Activated T-cell treated with anti-CD3 and anti-CD28 coated beads for 24 hours (primary cell): Measurements from ENCODE around the gene SCUBE3.

Experiments used
- DNase-seq: peaks from one replicate; pipeline ENCODE4 v3.0.0-alpha.2; 2020; ENCODE audit warnings: low read depth

The SCUBE3 gene

DNA sequence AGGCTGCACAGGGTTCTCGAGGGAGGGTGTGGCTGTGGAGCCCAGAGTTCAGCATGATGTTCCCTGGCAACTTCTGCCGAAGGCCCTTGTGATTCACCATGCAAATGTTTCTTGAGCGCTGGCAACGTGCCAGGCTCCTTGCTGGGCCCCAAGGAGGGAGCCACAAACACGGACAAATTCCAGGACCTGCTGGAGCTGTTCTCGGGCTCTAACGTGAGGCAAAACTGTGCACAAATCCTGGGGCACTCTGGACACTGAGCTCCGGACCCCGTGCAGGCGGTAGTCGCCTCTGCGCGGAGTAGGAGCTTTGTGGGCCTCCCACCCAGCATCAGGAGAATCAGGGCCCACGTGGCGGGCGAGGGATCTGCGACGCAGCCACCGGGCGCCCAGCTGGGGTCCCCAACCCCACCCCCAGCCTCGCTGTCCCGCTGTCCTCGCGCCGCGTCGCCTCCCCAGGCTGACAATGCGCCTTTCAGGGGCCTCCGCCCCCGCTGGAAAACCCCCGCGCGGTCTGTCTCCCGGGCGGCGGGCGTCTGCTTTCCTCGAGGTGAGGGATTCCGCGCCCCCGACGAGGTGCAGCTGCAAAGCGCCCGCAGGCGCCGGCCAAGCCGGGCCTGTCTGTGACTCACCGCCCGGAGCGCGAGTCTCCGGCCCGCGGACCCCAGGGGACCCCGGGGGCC lies 31.7 kb upstream of the SCUBE3 start:
- DNase-seq, result no peak

DNA sequence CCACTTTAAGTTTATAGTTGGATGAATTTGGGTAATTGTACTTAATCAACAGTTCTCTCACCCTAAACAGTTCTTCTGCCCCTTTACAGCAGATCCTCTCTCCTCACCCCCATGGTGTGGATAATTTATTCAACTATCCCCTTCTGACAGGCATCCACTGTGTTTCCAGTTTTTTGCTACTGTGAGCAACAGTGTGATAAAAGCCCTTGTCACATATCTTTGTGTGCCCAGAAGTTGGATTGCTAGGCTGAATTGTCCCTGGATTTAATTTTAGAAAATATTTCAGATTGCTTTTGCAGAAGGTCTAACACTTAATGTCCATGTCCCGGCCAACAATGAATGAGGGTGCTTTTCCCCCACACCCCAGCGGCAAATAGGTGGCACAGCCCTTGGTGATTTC lies 30.5 kb upstream of the SCUBE3 start:
- DNase-seq, result no peak

DNA sequence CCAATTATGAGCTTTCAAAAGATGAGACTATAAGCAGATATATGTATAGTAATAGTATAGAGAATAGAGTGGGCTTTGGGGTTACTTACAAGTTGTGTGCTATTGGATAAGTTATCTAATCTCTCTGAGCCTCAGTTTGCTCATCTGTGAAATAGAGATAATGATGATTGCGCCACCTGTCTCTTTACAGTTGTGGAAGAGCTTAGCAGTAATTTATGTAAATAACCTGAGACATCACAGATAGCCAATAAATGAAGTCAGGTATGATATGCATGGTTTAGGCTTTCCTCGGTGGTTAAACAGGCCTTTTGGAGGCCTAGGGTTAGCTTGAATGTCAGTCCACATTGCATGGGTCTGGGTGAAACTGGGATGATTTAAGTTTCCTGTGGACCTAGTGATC lies 29.8 kb upstream of the SCUBE3 start:
- DNase-seq, result no peak

GRCh38 chr6:35184580-35185301 lies 29.0 kb upstream of the SCUBE3 start:
- DNase-seq, result no peak

DNA sequence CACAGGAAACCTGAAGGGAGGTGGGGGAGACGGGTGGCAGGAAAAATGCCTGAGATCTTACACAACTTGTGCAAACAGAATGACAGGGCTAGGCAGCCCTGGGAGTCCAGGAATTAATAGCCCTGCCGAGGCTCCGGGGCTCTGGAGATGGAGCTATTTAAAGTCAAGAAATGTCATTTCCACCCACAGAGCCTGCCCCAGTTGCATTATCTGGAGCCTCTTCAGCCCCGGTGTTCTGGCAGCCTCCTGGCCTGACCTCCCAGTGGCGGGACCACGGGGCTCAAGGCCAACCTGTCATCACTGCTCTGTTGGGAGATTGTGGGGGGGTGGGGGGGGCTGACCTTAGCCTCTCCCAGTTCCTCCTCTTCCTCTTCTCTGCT lies 28.5 kb upstream of the SCUBE3 start:
- DNase-seq, result no peak

DNA sequence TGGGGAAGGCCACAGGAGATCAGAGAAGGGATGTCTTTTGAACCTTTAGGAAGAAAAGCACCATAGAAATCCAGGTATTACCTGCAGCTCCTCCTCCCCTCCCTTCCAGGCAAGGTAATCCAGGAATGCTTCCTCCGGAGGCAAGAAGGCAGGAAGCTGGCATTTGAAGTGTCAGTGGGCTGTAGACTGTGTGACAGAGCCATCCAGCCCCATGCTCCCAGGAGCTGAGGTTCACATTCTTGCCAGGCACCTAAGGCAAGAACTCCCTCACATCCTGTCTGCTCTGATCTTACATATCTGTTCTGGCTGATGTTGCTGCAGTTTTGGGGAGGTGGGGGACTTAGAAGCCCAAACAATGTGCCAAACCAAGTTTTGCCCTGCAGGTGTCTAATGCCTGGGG lies 27.8 kb upstream of the SCUBE3 start:
- DNase-seq, result no peak

- no peak for DNase-seq
Observed at GRCh38 chr6:35186571-35186970, 27.2 kb upstream of the SCUBE3 start.

DNA sequence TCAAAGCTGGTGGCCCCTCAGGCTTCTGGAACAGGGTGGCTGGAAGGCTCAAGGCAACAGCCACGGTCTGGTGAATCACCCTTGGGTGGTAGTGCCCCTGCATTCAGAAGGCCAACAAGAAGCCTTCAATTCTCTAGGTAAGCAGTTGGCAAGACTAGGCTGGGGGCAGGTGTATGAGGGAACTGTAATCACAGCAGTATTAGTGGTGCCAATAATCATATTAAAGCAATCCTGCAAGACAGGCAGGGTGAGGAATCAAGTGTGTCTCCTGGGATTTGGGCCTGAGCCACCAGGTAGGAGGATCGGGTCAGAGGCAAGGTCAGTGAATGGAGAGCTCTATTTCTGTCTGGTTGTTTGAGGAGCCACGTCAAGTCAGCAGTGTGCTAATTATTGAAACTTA lies 24.9 kb upstream of the SCUBE3 start:
- no peak for DNase-seq

DNA sequence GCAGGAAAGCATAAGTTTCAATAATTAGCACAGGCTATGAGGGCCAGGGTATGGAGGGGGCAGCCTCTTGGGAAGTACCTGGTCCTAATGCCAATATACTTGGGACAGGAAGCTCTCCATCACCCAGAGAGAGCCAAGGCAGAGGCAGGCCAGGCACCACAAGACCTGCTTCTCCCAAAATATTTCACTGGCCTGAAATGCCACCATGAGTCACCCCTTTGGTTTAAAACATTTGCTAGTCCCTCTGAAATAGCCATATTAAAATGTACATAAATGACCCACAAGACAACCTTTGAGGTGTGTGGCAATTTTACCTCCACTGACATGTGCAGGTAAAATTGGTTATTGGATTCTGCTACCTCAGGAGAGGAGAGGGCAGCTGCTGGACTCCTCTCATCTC lies 23.4 kb upstream of the SCUBE3 start:
- DNase-seq, result no peak

GRCh38 chr6:35191889-35192288 lies 21.9 kb upstream of the SCUBE3 start:
- DNase-seq, result no peak

GRCh38 chr6:35192301-35192860 lies 21.4 kb upstream of the SCUBE3 start:
- no peak for DNase-seq

DNA sequence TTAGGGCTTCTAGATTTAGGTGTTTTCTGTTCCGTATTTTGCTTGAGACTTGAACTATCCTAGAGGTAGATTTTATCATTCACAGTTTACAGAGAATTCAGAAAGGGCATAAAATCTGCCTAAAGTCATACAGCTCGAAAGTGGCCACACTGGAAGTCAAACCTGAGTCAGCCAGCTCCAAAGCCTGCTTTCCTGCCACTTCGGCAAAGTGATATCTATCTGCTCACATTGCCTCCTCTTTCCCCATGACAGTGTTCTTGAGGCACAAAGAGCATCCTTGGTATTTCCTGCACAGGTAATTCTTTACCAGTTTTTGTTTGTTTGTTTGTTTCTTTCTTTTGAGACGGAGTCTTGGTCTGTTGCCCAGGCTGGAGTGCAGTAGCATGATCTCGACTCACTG lies 19.4 kb upstream of the SCUBE3 start:
- DNase-seq, result no peak

GRCh38 chr6:35195120-35195780 lies 18.5 kb upstream of the SCUBE3 start:
- DNase-seq, result no peak

DNA sequence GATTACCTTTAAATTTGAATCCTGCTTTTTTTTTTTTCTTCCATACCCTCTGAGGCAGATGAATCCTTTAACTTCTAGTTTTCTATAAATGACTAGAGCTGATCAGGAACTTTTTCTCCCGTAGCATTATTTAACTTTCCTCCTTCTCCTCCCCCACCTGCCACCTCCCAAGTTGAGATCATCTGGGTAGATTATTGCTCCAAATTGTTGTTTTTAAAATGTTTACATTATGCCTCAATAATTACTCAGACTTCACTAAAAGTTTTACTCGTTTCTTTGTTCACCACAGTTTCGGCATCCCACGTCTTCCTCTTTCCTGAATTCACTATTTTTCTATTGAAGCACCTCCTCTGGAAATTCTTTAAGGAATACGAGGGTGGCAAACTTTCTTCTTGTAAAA lies 16.6 kb upstream of the SCUBE3 start:
- DNase-seq, result no peak

DNA sequence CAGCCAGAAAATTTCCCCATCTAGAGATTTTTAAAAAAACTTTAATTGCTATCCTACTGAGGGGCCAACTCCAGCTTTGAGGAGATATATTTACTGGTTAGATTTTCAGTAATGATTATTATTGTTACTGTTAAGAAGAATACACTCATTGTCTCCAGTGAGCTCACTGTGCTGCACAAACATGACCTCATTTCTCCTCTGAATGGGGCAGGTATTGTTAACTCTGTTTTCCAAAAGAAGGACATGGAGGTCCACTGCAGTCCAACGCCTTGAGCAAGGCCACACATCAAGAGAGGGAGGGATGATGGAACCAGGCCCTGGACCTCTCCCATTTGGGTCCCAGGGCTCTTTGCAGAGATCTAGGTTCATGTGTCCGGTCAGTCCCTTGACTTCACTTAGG lies 13.9 kb upstream of the SCUBE3 start:
- no peak for DNase-seq

DNA sequence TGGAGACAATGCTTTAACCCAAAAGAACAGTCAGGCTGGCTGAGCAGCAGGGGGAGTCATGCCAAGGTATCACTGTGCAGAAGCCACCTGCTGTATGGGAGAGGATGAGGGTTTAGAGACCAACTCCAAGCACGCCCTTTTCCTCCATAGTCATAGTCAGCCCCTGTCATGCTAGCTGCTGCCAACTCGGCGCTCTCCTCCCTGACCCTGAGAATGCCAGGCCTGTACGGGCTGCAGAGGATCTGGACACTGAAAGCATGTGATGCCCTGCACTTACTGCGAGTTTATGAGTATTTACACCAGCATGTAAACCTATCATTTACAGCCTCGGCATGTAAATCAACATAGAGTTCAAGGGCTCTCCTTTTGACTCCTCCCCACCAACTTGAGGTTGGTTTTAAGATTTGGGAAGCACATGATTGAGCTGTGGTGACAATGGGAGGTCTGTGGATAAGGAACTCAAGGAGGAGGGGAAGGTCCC lies 11.7 kb upstream of the SCUBE3 start:
- DNase-seq, result no peak

DNA sequence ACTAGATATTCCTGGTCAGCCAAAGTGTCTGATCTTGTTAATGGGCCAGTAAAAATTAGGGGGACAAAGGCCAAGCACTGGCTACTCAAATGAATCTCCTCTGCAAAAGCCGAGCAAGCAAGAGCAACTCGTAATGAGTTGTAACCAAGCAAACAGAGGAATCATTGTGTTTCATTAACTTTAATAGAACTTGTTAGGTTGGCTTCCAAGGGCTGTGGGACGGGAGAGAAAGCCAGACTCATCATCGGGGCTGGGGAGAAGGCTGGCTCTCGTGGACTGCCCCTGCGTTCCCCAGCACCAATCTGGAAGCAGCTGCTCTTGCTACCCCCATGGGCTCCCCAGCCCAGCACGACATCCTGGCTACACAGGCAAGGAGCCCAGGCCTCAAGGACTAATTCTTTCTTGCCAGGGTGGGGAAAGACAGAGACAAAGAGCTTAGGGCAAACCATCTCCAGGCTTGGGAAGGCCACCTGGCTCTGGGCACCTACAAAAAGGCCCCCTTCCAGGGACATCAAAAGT lies 10.5 kb upstream of the SCUBE3 start:
- DNase-seq, result no peak

DNA sequence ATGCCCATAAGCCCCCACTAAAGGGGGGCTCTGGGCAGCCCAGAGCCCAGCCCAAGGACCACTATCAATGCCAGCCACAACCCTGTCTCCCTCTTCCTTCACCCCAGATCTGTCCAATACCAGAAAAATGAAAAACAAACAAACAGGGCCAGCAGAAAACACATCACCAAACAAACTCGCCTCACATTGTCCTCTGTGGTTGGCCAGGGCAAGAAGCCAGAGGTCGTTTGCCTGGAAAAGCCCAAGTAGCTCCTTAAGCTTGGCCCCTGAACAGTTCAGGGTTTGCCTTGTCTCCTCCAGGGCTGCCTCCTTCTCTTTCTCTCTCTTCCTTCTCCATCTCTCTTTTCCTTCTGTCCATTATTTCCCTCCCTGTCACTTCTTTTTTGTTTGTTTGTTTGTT lies 10.1 kb upstream of the SCUBE3 start:
- no peak for DNase-seq

- no peak for DNase-seq
Observed at GRCh38 chr6:35206346-35206745, 7.4 kb upstream of the SCUBE3 start.

DNA sequence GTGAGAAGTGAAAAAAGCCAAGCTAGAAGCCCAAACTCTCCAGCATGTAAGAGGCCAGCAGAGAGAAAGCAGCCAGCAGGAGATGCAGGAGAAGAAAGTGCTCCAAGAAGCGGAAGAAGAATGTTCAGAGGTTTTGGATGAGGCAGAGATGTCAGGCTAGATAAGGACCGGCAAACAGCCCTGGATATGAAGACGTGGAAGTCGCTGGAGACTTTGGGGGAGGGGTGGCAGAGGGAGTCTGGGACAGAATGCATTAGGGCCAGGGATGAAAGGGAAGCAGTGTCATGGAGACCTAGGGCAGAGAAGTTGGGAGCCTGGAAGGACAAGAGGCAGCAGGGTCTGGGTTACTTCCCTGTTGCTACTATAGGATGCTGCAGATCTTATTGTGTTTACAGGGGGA lies 5.3 kb upstream of the SCUBE3 start:
- DNase-seq, result no peak

DNA sequence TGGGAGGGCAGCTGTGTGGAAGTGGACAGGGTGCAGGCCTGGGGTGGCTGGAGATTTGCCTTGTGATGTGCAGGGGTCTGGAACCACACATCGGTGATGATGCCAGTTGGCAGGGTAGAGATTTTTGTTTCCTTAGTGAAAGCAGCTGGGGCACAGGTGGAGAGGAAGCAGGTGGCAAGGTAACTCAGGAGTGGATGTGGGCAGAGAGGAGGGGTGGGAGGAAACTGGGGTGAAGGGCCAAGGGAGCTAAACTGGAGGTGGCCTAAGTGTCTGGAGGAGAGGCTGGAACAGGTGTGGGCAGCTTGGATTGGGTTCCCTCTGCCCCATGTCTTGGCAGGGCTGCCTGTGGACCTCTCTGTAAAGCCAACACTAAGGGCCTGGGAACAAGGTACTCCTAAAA lies 4.7 kb upstream of the SCUBE3 start:
- DNase-seq, result no peak

DNA sequence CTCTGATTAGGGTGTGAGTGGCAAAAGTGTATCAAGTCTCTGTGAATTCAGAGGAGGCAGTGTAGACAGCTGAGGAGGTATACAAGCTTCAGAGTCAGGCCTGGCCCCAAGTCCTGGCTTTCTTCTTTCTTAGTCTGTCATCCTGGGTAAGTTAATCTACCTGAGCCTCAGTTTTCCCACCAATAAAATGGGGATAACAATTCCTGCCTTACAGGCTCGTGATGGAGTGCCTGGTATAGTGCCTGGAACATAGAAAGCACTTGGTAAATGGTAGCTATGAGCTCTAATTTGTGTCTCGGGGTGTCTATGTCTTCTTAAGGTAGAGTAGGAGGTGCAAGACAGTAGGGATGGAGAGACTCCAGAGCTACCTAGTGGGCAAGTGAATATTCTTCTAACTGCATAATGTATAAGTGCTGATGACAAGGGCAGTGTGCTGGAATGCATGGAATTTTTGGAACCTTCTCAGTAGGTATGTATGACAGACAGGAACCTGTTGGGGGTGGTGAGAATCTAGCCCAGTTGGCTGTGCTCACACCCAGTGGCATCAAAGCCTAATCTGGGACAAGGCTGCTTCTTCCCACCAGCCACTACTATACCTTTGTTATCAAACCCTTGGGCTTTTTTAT lies 4.0 kb upstream of the SCUBE3 start:
- DNase-seq, result no peak
